Measurements from ENCODE around the gene PGAP2.
"Not testable (repeated sequence)": the region's sequence is repeated elsewhere in the genome, so short reads cannot be mapped to it uniquely, and the experiment has no call there.

PGAP2 gene

GRCh38 chr11:3809624-3809928 is 1.2 kb downstream of the PGAP2 start:
- Histone ChIP-seq H3K4me3 (replicated peaks; ENCODE audit: insufficient read depth, low read length) (no peak overlapping the region), H3K27me3 (ENCODE audit: insufficient read depth, poor library complexity, severe bottlenecking) (no peaks in the 10 kb centered on the region), H3K27ac (replicated peaks) (no peak overlapping the region)
- no peak for TF ChIP-seq GABPA (IDR thresholded peaks at IDR 0.05; ENCODE audit: low read depth)
- no peak for TF ChIP-seq POLR2AphosphoS5 (IDR thresholded peaks at IDR 0.05; ENCODE audit: low read depth)
- TF ChIP-seq SPI1 (IDR thresholded peaks at IDR 0.05; ENCODE audit: borderline replicate concordance, low read depth), result no peak
- TF ChIP-seq CTCF (IDR thresholded peaks at IDR 0.05; ENCODE audit: insufficient read depth, low read length), result no peak
- no peak for DNase-seq (ENCODE audit: low read depth in 1 of 2, low spot score in 1 of 2)

GRCh38 chr11:3810446-3810845 is 2.1 kb downstream of the PGAP2 start:
- Histone ChIP-seq H3K27ac (replicated peaks) (no peak overlapping the region), H3K4me3 (replicated peaks; ENCODE audit: insufficient read depth, low read length) (no peak overlapping the region), H3K27me3 (ENCODE audit: insufficient read depth, poor library complexity, severe bottlenecking) (no peaks in the 10 kb centered on the region)
- TF ChIP-seq REST (IDR thresholded peaks at IDR 0.05; ENCODE audit: insufficient replicate concordance, low read depth) (no peak), SPI1 (IDR thresholded peaks at IDR 0.05; ENCODE audit: borderline replicate concordance, low read depth) (no peak)
- no peak for DNase-seq (ENCODE audit: low read depth in 1 of 2, low spot score in 1 of 2)

- Histone ChIP-seq H3K4me3 (replicated peaks; ENCODE audit: insufficient read depth, low read length) (no peak overlapping the region), H3K27me3 (ENCODE audit: insufficient read depth, poor library complexity, severe bottlenecking) (no peaks in the 10 kb centered on the region), H3K27ac (replicated peaks) (no peak overlapping the region)
- TF ChIP-seq GABPA (IDR thresholded peaks at IDR 0.05; ENCODE audit: low read depth) (no peak), CTCF (IDR thresholded peaks at IDR 0.05; ENCODE audit: insufficient read depth, low read length) (no peak)
- no peak for DNase-seq (ENCODE audit: low read depth in 1 of 2, low spot score in 1 of 2)
These were observed 2.6 kb downstream of the PGAP2 start for GRCh38 chr11:3810951-3811350.

GRCh38 chr11:3814832-3815231 is 6.5 kb downstream of the PGAP2 start:
- H3K27me3 ChIP-seq (ENCODE audit: insufficient read depth, poor library complexity, severe bottlenecking); H3K27ac ChIP-seq (replicated peaks); H3K4me3 ChIP-seq (replicated peaks; ENCODE audit: insufficient read depth, low read length); DNase-seq (ENCODE audit: low read depth in 1 of 2, low spot score in 1 of 2): not testable (repeated sequence)

GRCh38 chr11:3815845-3816244 is 7.5 kb downstream of the PGAP2 start:
- DNase-seq (ENCODE audit: low read depth in 1 of 2, low spot score in 1 of 2), result no peak
- Histone ChIP-seq H3K27me3 (ENCODE audit: insufficient read depth, poor library complexity, severe bottlenecking) (no peaks in the 10 kb centered on the region), H3K4me3 (replicated peaks; ENCODE audit: insufficient read depth, low read length) (no peak overlapping the region), H3K27ac (replicated peaks) (no peak overlapping the region)
- TF ChIP-seq CTCF (IDR thresholded peaks at IDR 0.05; ENCODE audit: insufficient read depth, low read length) (no peak), GABPA (IDR thresholded peaks at IDR 0.05; ENCODE audit: low read depth) (no peak)

GRCh38 chr11:3816673-3817072 is 8.3 kb downstream of the PGAP2 start:
- H3K27ac ChIP-seq (replicated peaks), result no peak overlapping the region
- no peak for DNase-seq (ENCODE audit: low read depth in 1 of 2, low spot score in 1 of 2)
- H3K4me3 ChIP-seq (replicated peaks; ENCODE audit: insufficient read depth, low read length), result no peak overlapping the region
- no peaks in the 10 kb centered on the region for H3K27me3 ChIP-seq (ENCODE audit: insufficient read depth, poor library complexity, severe bottlenecking)
- no peak for TF ChIP-seq POLR2AphosphoS5 (IDR thresholded peaks at IDR 0.05; ENCODE audit: low read depth)
- no peak for TF ChIP-seq REST (IDR thresholded peaks at IDR 0.05; ENCODE audit: insufficient replicate concordance, low read depth)
- TF ChIP-seq CTCF (IDR thresholded peaks at IDR 0.05; ENCODE audit: insufficient read depth, low read length), result no peak
- TF ChIP-seq SPI1 (IDR thresholded peaks at IDR 0.05; ENCODE audit: borderline replicate concordance, low read depth), result no peak
- no peak for TF ChIP-seq GABPA (IDR thresholded peaks at IDR 0.05; ENCODE audit: low read depth)
